ENCODE data around the gene ZNF224. TPM values are rescaled to one million over a fixed set of nuclear protein-coding genes. Genes with fewer than 3 reads are reported as not detected.

ZNF224 gene
- total and polyA plus RNA-seq, 2 donors (not counting 1 experiment from before 2014, with no cell fraction given) = 30.7 to 96.1 TPM

DNA sequence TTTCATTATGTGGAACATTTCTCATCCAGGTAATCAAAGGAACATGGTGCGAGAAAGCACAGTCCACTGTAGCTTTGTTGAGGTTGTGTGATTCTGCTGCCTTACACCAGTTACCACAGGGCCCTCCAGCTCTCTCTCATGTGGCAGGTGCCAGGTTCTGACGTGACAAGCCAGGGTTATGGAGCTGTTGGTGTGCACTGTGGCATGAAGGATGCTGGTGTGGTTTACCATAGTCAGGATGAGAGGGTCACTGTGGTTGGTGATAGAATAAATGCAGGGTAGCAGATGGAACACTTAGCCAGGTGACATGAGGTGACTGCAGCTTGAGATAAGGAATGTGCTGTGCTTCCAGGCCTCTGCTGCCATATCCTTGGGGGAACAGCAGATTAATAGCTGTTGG, 34.9 kb upstream of the ZNF224 start:
- ChIA-PET CTCF (no interaction called here), POLR2A (no interaction called here)
- intact Hi-C loops (cut with micrococcal nuclease) = no loop called here
- Histone ChIP-seq H3K9me3 (ENCODE audit: control extremely low read depth in 1 of 3, control insufficient read depth in 2 of 3, insufficient read depth in 1 of 3, low read length in 2 of 3) (peaks cover 0 to 27% (median 0%) of the 10 kb centered on the region in 3 donors), H3K4me1 (ENCODE audit: control insufficient read depth in 2 of 2, insufficient read depth in 2 of 2, low read length in 2 of 2) (no peaks in the 10 kb centered on the region), H3K27ac (ENCODE audit: low read length in 2 of 2) (no peak overlapping the region), H3K79me2 (ENCODE audit: control insufficient read depth, insufficient read depth, low read length) (no peaks in the 10 kb centered on the region), H3K4me2 (replicated peaks; ENCODE audit: low read depth, low read length, poor library complexity, severe bottlenecking) (no peak overlapping the region), H3K4me3 (ENCODE audit: control extremely low read depth in 1 of 5, extremely low read depth in 1 of 5, insufficient read depth in 1 of 5, low read depth in 2 of 5, low read length in 4 of 5) (no peak overlapping the region), H4K20me1 (ENCODE audit: control insufficient read depth, insufficient read depth, low read length, poor library complexity, severe bottlenecking) (no peaks in the 10 kb centered on the region), H3K9ac (ENCODE audit: low read length) (no peak overlapping the region), H3K36me3 (replicated peaks in 1 of 2; ENCODE audit: control extremely low read depth in 1 of 2, control insufficient read depth in 1 of 2, extremely low read depth in 1 of 2, insufficient read depth in 2 of 2, low read length in 1 of 2) (peaks cover 3 to 25% of the 10 kb centered on the region in 2 experiments), H2AFZ (ENCODE audit: insufficient read depth, low read depth, low read length, poor library complexity, severe bottlenecking) (no peak overlapping the region), H3K27me3 (replicated peaks in 1 of 4; ENCODE audit: control extremely low read depth in 1 of 4, control insufficient read depth in 3 of 4, insufficient read depth in 4 of 4, low read length in 3 of 4) (no peaks in the 10 kb centered on the region)
- peaks cover 1% of the 10 kb centered on the region for H3K9me3 Mint-ChIP-seq (ENCODE audit: insufficient read depth)
- no peaks in the 10 kb centered on the region for H3K27me3 Mint-ChIP-seq
- TF ChIP-seq, protein P1, sequence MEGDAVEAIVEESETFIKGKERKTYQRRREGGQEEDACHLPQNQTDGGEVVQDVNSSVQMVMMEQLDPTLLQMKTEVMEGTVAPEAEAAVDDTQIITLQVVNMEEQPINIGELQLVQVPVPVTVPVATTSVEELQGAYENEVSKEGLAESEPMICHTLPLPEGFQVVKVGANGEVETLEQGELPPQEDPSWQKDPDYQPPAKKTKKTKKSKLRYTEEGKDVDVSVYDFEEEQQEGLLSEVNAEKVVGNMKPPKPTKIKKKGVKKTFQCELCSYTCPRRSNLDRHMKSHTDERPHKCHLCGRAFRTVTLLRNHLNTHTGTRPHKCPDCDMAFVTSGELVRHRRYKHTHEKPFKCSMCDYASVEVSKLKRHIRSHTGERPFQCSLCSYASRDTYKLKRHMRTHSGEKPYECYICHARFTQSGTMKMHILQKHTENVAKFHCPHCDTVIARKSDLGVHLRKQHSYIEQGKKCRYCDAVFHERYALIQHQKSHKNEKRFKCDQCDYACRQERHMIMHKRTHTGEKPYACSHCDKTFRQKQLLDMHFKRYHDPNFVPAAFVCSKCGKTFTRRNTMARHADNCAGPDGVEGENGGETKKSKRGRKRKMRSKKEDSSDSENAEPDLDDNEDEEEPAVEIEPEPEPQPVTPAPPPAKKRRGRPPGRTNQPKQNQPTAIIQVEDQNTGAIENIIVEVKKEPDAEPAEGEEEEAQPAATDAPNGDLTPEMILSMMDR (IDR thresholded peaks at IDR 0.05) = no peak
- no peak for TF ChIP-seq EZH2 (IDR thresholded peaks at IDR 0.05; ENCODE audit: borderline replicate concordance, insufficient read depth, low read depth, low read length, poor library complexity, severe bottlenecking)
- H3K4me1 Mint-ChIP-seq = no peaks in the 10 kb centered on the region
- no peak for DNase-seq
- ATAC-seq (ENCODE audit: low read depth) = no peak
- H3K27ac Mint-ChIP-seq = no peak overlapping the region
- WGBS (ENCODE audit: insufficient coverage) = 14% methylated on average over 2 of the region's 2 CpGs
- H3K4me3 Mint-ChIP-seq = no peak overlapping the region

DNA sequence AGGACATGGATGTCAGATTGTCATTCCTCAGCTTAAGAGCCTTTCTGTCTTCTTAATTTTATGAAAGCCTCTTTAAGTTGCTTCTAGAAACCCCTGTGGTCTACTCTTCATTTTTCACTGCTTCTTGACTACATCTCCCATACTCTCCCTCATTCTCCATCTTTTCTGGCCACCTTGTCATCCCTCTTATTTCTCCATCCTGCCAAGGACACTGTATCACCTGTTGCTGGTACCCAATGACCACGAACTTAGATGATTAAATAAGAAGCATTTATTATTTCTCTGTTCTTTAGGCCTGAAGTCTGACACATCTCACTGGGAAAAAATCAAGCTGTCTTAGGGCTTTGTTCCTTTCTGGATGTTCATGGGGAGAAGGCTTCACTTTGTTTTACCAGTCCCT, 33.1 kb upstream of the ZNF224 start:
- Mint-ChIP-seq H3K4me1 (no peaks in the 10 kb centered on the region), H3K27me3 (no peaks in the 10 kb centered on the region), H3K27ac (no peak overlapping the region), H3K9me3 (ENCODE audit: insufficient read depth) (peaks cover 3% of the 10 kb centered on the region), H3K4me3 (no peak overlapping the region)
- Histone ChIP-seq H3K27ac (ENCODE audit: low read length in 2 of 2) (no peak overlapping the region), H2AFZ (ENCODE audit: insufficient read depth, low read depth, low read length, poor library complexity, severe bottlenecking) (no peak overlapping the region), H3K79me2 (ENCODE audit: control insufficient read depth, insufficient read depth, low read length) (no peaks in the 10 kb centered on the region), H3K36me3 (replicated peaks in 1 of 2; ENCODE audit: control extremely low read depth in 1 of 2, control insufficient read depth in 1 of 2, extremely low read depth in 1 of 2, insufficient read depth in 2 of 2, low read length in 1 of 2) (peaks cover 3 to 25% of the 10 kb centered on the region in 2 experiments), H3K9ac (ENCODE audit: low read length) (no peak overlapping the region), H3K9me3 (ENCODE audit: control extremely low read depth in 1 of 3, control insufficient read depth in 2 of 3, insufficient read depth in 1 of 3, low read length in 2 of 3) (peaks cover 2 to 33% (median 9%) of the 10 kb centered on the region in 3 donors), H3K4me1 (ENCODE audit: control insufficient read depth in 2 of 2, insufficient read depth in 2 of 2, low read length in 2 of 2) (no peaks in the 10 kb centered on the region), H3K4me2 (replicated peaks; ENCODE audit: low read depth, low read length, poor library complexity, severe bottlenecking) (no peak overlapping the region), H3K4me3 (ENCODE audit: control extremely low read depth in 1 of 5, extremely low read depth in 1 of 5, insufficient read depth in 1 of 5, low read depth in 2 of 5, low read length in 4 of 5) (no peak overlapping the region), H3K27me3 (replicated peaks in 1 of 4; ENCODE audit: control extremely low read depth in 1 of 4, control insufficient read depth in 3 of 4, insufficient read depth in 4 of 4, low read length in 3 of 4) (no peaks in the 10 kb centered on the region), H4K20me1 (ENCODE audit: control insufficient read depth, insufficient read depth, low read length, poor library complexity, severe bottlenecking) (no peaks in the 10 kb centered on the region)
- TF ChIP-seq EZH2 (IDR thresholded peaks at IDR 0.05; ENCODE audit: borderline replicate concordance, insufficient read depth, low read depth, low read length, poor library complexity, severe bottlenecking) = no peak
- TF ChIP-seq, protein P1 (IDR thresholded peaks at IDR 0.05) = no peak
- intact Hi-C loops (cut with micrococcal nuclease) = no loop called here
- ChIA-PET POLR2A (no interaction called here), CTCF (no interaction called here)
- no peak for ATAC-seq (ENCODE audit: low read depth)
- WGBS (ENCODE audit: insufficient coverage) = no CpG with 5 or more reads among the region's 1 CpG
- no peak for DNase-seq
